Hepatocyte (in vitro differentiated cells): Measurements from ENCODE around the gene RHOBTB3. TPM values are rescaled to one million over a fixed set of nuclear protein-coding genes. Genes with fewer than 3 reads are reported as not detected.

ENCODE experiments used
- DNase-seq: peaks from one replicate; pipeline ENCODE4 v3.0.0-alpha.2; 2016; ENCODE audit warnings: low spot score
- H2AFZ ChIP-seq: fragments of 200-600 bp; sonication (generic); 2 replicates; pipeline ENCODE4 v1.6.0; 2016; ENCODE audit warnings: antibody characterized with exemption, mild to moderate bottlenecking
- H3K27ac ChIP-seq: fragments of 200-600 bp; sonication (generic); 2 replicates; pipeline ENCODE4 v1.5.1; 2016; ENCODE audit warnings: mild to moderate bottlenecking
- H3K27me3 ChIP-seq: fragments of 200-600 bp; sonication (generic); 2 replicates; pipeline ENCODE4 v1.6.1; 2016
- H3K36me3 ChIP-seq: fragments of 200-600 bp; sonication (generic); replicated peaks from 2 replicates; pipeline ENCODE4 v1.5.1; 2016; ENCODE audit warnings: low read depth; ENCODE audit not compliant: insufficient read depth
- H3K4me1 ChIP-seq: fragments of 200-600 bp; sonication (generic); 2 replicates; pipeline ENCODE4 v1.5.1; 2016; ENCODE audit warnings: mild to moderate bottlenecking, moderate library complexity; ENCODE audit not compliant: insufficient read depth
- H3K4me2 ChIP-seq: fragments of 200-600 bp; sonication (generic); 2 replicates; pipeline ENCODE4 v1.6.0; 2016
- H3K4me3 ChIP-seq: fragments of 200-600 bp; sonication (generic); 2 replicates; pipeline ENCODE4 v1.5.1; 2016; ENCODE audit warnings: mild to moderate bottlenecking
- H3K79me2 ChIP-seq: fragments of 200-600 bp; sonication (generic); 2 replicates; pipeline ENCODE4 v1.6.0; 2017; ENCODE audit warnings: mild to moderate bottlenecking
- H3K9me2 ChIP-seq: fragments of 200-600 bp; sonication (generic); replicated peaks from 2 replicates; pipeline ENCODE4 v1.6.0; 2017; ENCODE audit warnings: mild to moderate bottlenecking; ENCODE audit not compliant: insufficient read depth
- H3K9me3 ChIP-seq: fragments of 200-600 bp; sonication (generic); 2 replicates; pipeline ENCODE4 v1.5.1; 2016; ENCODE audit warnings: low read depth, mild to moderate bottlenecking
- H4K20me1 ChIP-seq: fragments of 200-600 bp; sonication (generic); 2 replicates; pipeline ENCODE4 v1.6.0; 2016; ENCODE audit warnings: mild to moderate bottlenecking; ENCODE audit not compliant: insufficient read depth, poor library complexity, severe bottlenecking
- CTCF ChIP-seq: fragments of 200-600 bp; sonication (generic); IDR thresholded peaks from 2 replicates; pipeline ENCODE4 v1.5.1; 2016; ENCODE audit warnings: antibody characterized with exemption, mild to moderate bottlenecking; ENCODE audit not compliant: poor library complexity
- EZH2 ChIP-seq: fragments of 200-600 bp; sonication (generic); IDR thresholded peaks from 2 replicates; pipeline ENCODE4 v1.6.1; 2016; ENCODE audit warnings: antibody characterized with exemption, mild to moderate bottlenecking, borderline replicate concordance
- EZH2phosphoT487 ChIP-seq: fragments of 200-600 bp; sonication (generic); IDR thresholded peaks from one replicate; pipeline ENCODE4 v1.6.1; 2018; ENCODE audit warnings: antibody characterized with exemption, mild to moderate bottlenecking, low read depth, moderate library complexity; ENCODE audit not compliant: unreplicated experiment, severe bottlenecking
- WGBS: methylation state at CpG from one replicate; pipeline ENCODE4 v1.1.6; 2016; ENCODE audit warnings: low lambda C conversion rate; ENCODE audit errors: missing lambda C conversion rate; 5-methylcytosine and 5-hydroxymethylcytosine counted together
- polyA plus RNA-seq: library from polyadenylated mRNA; unstranded; fragments of >200 nt; fragmentation: Nextera tagmentation; extraction: Ambion mirVana; gene quantifications from 2 replicates; pipeline ENCODE4 v1.2.1, GENCODE V29; 2016
- total RNA-seq: library from RNA; depleted of rRNA; stranded (reverse); fragments of >200 nt; gene quantifications from 2 replicates; pipeline ENCODE4 v1.2.3, GENCODE V29; 2014

Gene RHOBTB3
- total and polyA plus RNA-seq, 2 experiments from 2014 or later, result 91.3 to 126 TPM

DNA sequence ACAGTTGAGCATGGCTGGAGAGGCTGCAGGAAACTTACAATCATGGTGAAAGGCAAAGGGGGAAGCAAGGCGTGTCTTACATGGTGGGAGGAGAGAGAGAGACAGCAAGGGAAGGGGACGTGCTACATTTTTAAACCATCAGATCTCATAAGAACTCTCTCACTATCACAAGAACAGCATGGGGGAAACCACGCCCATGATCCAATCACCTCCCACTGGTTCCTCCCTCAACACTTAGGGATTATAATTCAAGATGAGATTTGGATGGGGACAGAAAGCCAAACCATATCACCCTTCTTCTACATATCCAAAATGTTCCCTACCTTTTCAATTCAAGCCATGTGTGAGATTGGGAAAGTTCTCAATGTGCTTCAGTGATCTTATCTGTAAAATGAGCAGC is 114.3 kb downstream of the RHOBTB3 start:
- no peak for DNase-seq
- 91% methylated on average over 3 of the region's 3 CpGs for WGBS
- H3K4me3 ChIP-seq, result no peak overlapping the region
- no peaks in the 10 kb centered on the region for H3K36me3 ChIP-seq
- no peaks in the 10 kb centered on the region for H4K20me1 ChIP-seq
- no peak overlapping the region for H2AFZ ChIP-seq
- no peak overlapping the region for H3K4me2 ChIP-seq
- no peaks in the 10 kb centered on the region for H3K79me2 ChIP-seq
- no peaks in the 10 kb centered on the region for H3K9me3 ChIP-seq
- H3K9me2 ChIP-seq, result no peaks in the 10 kb centered on the region
- H3K27ac ChIP-seq, result no peak overlapping the region
- H3K4me1 ChIP-seq, result no peaks in the 10 kb centered on the region
- no peak for TF ChIP-seq EZH2phosphoT487
- TF ChIP-seq CTCF, result no peak
- no peak for TF ChIP-seq EZH2
- no peaks in the 10 kb centered on the region for H3K27me3 ChIP-seq

Other genes with a start within 250 kb of the RHOBTB3 start
- gene SKIC3, start 176.4 kb upstream of the RHOBTB3 start, total RNA-seq, result 84.1 and 93.3 TPM in 2 replicates
- 36.0 and 41.3 TPM in 2 replicates for gene SKIC3, start 176.4 kb upstream of the RHOBTB3 start, polyA plus RNA-seq
- gene ARSK, start 176.2 kb upstream of the RHOBTB3 start, total RNA-seq, result 15.0 and 15.1 TPM in 2 replicates
- 12.8 and 13.3 TPM in 2 replicates for gene ARSK, start 176.2 kb upstream of the RHOBTB3 start, polyA plus RNA-seq
- gene GPR150, start 111.2 kb upstream of the RHOBTB3 start, total RNA-seq, result 0.36 TPM in 1 of 2 replicates, not detected in the other
- gene GPR150, start 111.2 kb upstream of the RHOBTB3 start, polyA plus RNA-seq, result 1.0 and 1.3 TPM in 2 replicates
- gene RFESD, start 84.6 kb upstream of the RHOBTB3 start, total RNA-seq, result 1.6 and 3.6 TPM in 2 replicates
- 2.3 and 3.4 TPM in 2 replicates for gene RFESD, start 84.6 kb upstream of the RHOBTB3 start, polyA plus RNA-seq
- 0.33 TPM in 1 of 2 replicates, not detected in the other for gene SPATA9, start 48.3 kb upstream of the RHOBTB3 start, total RNA-seq
- 0.17 and 1.2 TPM in 2 replicates for gene SPATA9, start 48.3 kb upstream of the RHOBTB3 start, polyA plus RNA-seq
- gene GLRX, start 91.4 kb downstream of the RHOBTB3 start, total RNA-seq, result 57.8 and 79.1 TPM in 2 replicates
- gene GLRX, start 91.4 kb downstream of the RHOBTB3 start, polyA plus RNA-seq, result 101 and 103 TPM in 2 replicates
- 51.1 and 56.0 TPM in 2 replicates for gene ELL2, start 230.5 kb downstream of the RHOBTB3 start, total RNA-seq
- gene ELL2, start 230.5 kb downstream of the RHOBTB3 start, polyA plus RNA-seq, result 31.9 and 34.6 TPM in 2 replicates